K562 (cell line): ENCODE results near the gene EFCAB9. TPM values are rescaled to one million over a fixed set of nuclear protein-coding genes. Genes with fewer than 3 reads are reported as not detected.

Experiments used
- ATAC-seq: fragments of 200-7000 bp; cut with Tn5 transposase; 3 replicates; pipeline ENCODE4 v1.9.1; 2020; ENCODE audit warnings: moderate library complexity
- BruUV-seq: library from RNA; stranded (reverse); fragments of 400-500 nt; replicated peaks from 2 replicates; lab custom pipeline; 2021; lab: Mats Ljungman, UMichigan
- CTCF ChIA-PET: fragments of 300-600 bp; formaldehyde crosslinking; extraction: SDS; loops from one replicate; lab custom pipeline; 2021; ENCODE audit warnings: low intra/inter-chr PET ratio; lab: Yijun Ruan, JAX
- POLR2A ChIA-PET: fragments of 300-600, 350-650 bp; sonication (Branson Sonifier 250); formaldehyde crosslinking; extraction: SDS; loops from one replicate; lab custom pipeline; 2021; ENCODE audit warnings: antibody characterized with exemption, inconsistent platforms; lab: Yijun Ruan, JAX
- DNase-seq, 4 experiments: peaks; one replicate each; pipeline versions ENCODE4 v3.0.0 to v3.0.0-alpha.2; 2011 to 2018; ENCODE audit warnings: low spot score in 3 of 4, mixed read lengths in 3 of 4; ENCODE audit errors: extremely low read depth in 1 of 4
- FAIRE-seq: peaks from 2 replicates; lab custom pipeline; 2011; peaks lifted over from hg19 to GRCh38; lab: Jason Lieb, UNC
- H2AFZ ChIP-seq: 2 replicates; pipeline ENCODE4 v1.6.0; 2011; ENCODE audit warnings: low read depth, low read length, control low read depth, inconsistent platforms
- H3K27ac ChIP-seq: fragments of 200-600 bp; 3 replicates; pipeline ENCODE4 v1.8.0; 2011; ENCODE audit warnings: low read depth, mild to moderate bottlenecking, control low read depth, inconsistent platforms, low read length, moderate library complexity, mixed read lengths; ENCODE audit errors: extremely low read depth
- H3K27me3 ChIP-seq, 2 experiments: fragments of 300-600 bp in 1 of 2; 2 replicates in 1 of 2; 3 replicates in 1 of 2; pipeline versions ENCODE4 v1.6.0 to v1.8.0; 2011; ENCODE audit warnings: inconsistent platforms in 2 of 2, low read length in 2 of 2, mild to moderate bottlenecking in 1 of 2, mixed read lengths in 1 of 2, moderate library complexity in 1 of 2; ENCODE audit not compliant: control insufficient read depth in 2 of 2, insufficient read depth in 2 of 2
- H3K36me3 ChIP-seq: fragments of 300-600 bp; 3 replicates; pipeline ENCODE4 v1.8.0; 2011; ENCODE audit warnings: mild to moderate bottlenecking, low read length, inconsistent platforms; ENCODE audit not compliant: control insufficient read depth, insufficient read depth
- H3K4me1 ChIP-seq, 2 experiments: fragments of 200-600 bp in 1 of 2; replicated peaks in 1 of 2; 2 replicates in 1 of 2; 3 replicates in 1 of 2; pipeline versions ENCODE4 v1.5.1 to v1.8.0; 2011; ENCODE audit warnings: inconsistent platforms in 2 of 2, low read length in 2 of 2, mild to moderate bottlenecking in 1 of 2, mixed read lengths in 1 of 2, moderate library complexity in 1 of 2; ENCODE audit not compliant: control insufficient read depth in 2 of 2, insufficient read depth in 2 of 2
- H3K4me2 ChIP-seq: 2 replicates; pipeline ENCODE4 v1.6.1; 2011; ENCODE audit warnings: low read length, control low read depth, inconsistent platforms, mixed read lengths; ENCODE audit not compliant: insufficient read depth
- H3K4me3 ChIP-seq: fragments of 200-600 bp; sonication (generic), shearing (Covaris generic); 2 replicates; pipeline ENCODE4 v1.5.1; 2016; ENCODE audit warnings: control low read depth, inconsistent platforms
- H3K79me2 ChIP-seq: fragments of 200-600 bp; 3 replicates; pipeline ENCODE4 v1.8.0; 2011; ENCODE audit warnings: low read length, inconsistent platforms; ENCODE audit not compliant: control insufficient read depth, insufficient read depth
- H3K9ac ChIP-seq, 2 experiments: 2 replicates each; pipeline versions ENCODE4 v1.6.0 to v1.6.1; 2011; ENCODE audit warnings: low read depth in 2 of 2, low read length in 2 of 2, control low read depth in 1 of 2, inconsistent platforms in 1 of 2, mild to moderate bottlenecking in 1 of 2, mixed read lengths in 1 of 2; ENCODE audit not compliant: insufficient read depth in 1 of 2
- H3K9me1 ChIP-seq: one replicate; pipeline ENCODE4 v1.6.0; 2011; ENCODE audit warnings: inconsistent platforms, mild to moderate bottlenecking, low read length, moderate library complexity; ENCODE audit not compliant: control insufficient read depth, insufficient read depth
- H3K9me3 ChIP-seq: replicated peaks from 2 replicates; pipeline ENCODE4 v1.5.1; 2011; ENCODE audit warnings: low read depth, low read length, inconsistent platforms; ENCODE audit not compliant: control insufficient read depth, insufficient read depth
- H4K20me1 ChIP-seq: replicated peaks from 2 replicates; pipeline ENCODE4 v1.6.1; 2011; ENCODE audit warnings: low read length, inconsistent platforms, mixed read lengths; ENCODE audit not compliant: control insufficient read depth, insufficient read depth
- GTF3C2 ChIP-seq: IDR thresholded peaks from 3 replicates; pipeline ENCODE4 v1.6.1; 2011; ENCODE audit warnings: borderline replicate concordance, mild to moderate bottlenecking, moderate library complexity; ENCODE audit not compliant: insufficient read length; ENCODE audit errors: extremely low read depth
- HSF4 ChIP-seq: fragments of 250-450 bp; sonication (Bioruptor Pico); IDR thresholded peaks from 2 replicates; pipeline ENCODE4 v2.1.2; 2022; ENCODE audit warnings: mild to moderate bottlenecking, moderate library complexity, borderline replicate concordance
- NFIC ChIP-seq: fragments of 450-650 bp; IDR thresholded peaks from 2 replicates; pipeline ENCODE4 v1.6.1; 2017; ENCODE audit warnings: mild to moderate bottlenecking, inconsistent platforms
- NONO ChIP-seq, 2 experiments: fragments of 200-400 bp in 1 of 2; fragments of 450-650 bp in 1 of 2; formaldehyde crosslinking in 1 of 2; IDR thresholded peaks; 2 replicates each; pipeline ENCODE4 v1.6.1; 2017; ENCODE audit warnings: low read depth in 2 of 2, mild to moderate bottlenecking in 2 of 2, moderate library complexity in 2 of 2, low read length in 1 of 2
- POLR2G ChIP-seq: fragments of 200-400 bp; formaldehyde crosslinking; IDR thresholded peaks from 2 replicates; pipeline ENCODE4 v1.6.1; 2017; ENCODE audit warnings: low read depth, mild to moderate bottlenecking, antibody characterized with exemption, low read length, moderate library complexity
- ZNF57 ChIP-seq: fragments of 450-650 bp; formaldehyde crosslinking; IDR thresholded peaks from 2 replicates; pipeline ENCODE4 v1.4.0; 2020; ENCODE audit warnings: mild to moderate bottlenecking, moderate library complexity
- WGBS: fragments of 100-300 bp; shearing (Covaris generic); methylation state at CpG from one replicate; pipeline ENCODE4 v1.1.6; 2016; ENCODE audit warnings: low coverage, mixed read lengths; ENCODE audit not compliant: insufficient coverage; ENCODE audit errors: missing lambda C conversion rate; 5-methylcytosine and 5-hydroxymethylcytosine counted together
- in situ Hi-C: fragments of 300-500 bp; cut with MboI; formaldehyde crosslinking; loops from 4 replicates; pipeline ENCODE4 v1.15.0; 2018; ENCODE audit warnings: inconsistent platforms, mixed read lengths
- intact Hi-C: fragments of 100-400 bp; cut with micrococcal nuclease; formaldehyde crosslinking; loops from 2 replicates; pipeline ENCODE4 v1.14.2; 2022
- polyA plus RNA-seq, 8 experiments: library from polyadenylated mRNA; depleted of rRNA in 4 of 8; stranded (reverse) in 5 of 8; unstranded in 3 of 8; fragments of >200 nt; fragmentation: Nextera tagmentation in 2 of 8; fragmentation: Illumina TruSeq in 1 of 8; extraction: Ambion mirVana in 2 of 8; extraction: Trizol in 1 of 8; gene quantifications; 2 replicates each; pipeline versions ENCODE4 v1.2.1 to v1.2.3, GENCODE V29; 2011 to 2014; ENCODE audit warnings: inconsistent platforms in 1 of 8, missing spikeins in 1 of 8
- total RNA-seq, 7 experiments: library from RNA; depleted of rRNA in 6 of 7; stranded (reverse); fragments of >200 nt in 6 of 7; fragmentation: Illumina TruSeq in 2 of 7; extraction: Trizol in 2 of 7; gene quantifications; 2 replicates each; pipeline versions ENCODE4 v1.2.1 to v1.2.3, GENCODE V29; 2011 to 2021; ENCODE audit warnings: low replicate concordance in 1 of 7

Gene EFCAB9
- total and polyA plus RNA-seq, 9 of the 15 experiments (the other 6 are each of a cell fraction or from before 2014, with no cell fraction given), result not detected

- TF ChIP-seq HSF4 (CRISPR knock-in tag), result no peak
- no peak for TF ChIP-seq ZNF57 (CRISPR knock-in tag)
- TF ChIP-seq POLR2G, result no peak
Observed at GRCh38 chr5:172235132-172235780, 41.3 kb downstream of the EFCAB9 start (continued).

GRCh38 chr5:172235827-172236736 lies 42.1 kb downstream of the EFCAB9 start:
- no peaks in the 10 kb centered on the region for H3K79me2 ChIP-seq
- ChIA-PET POLR2A (no interaction called here), CTCF (no interaction called here)
- H3K4me2 ChIP-seq, result no peak overlapping the region
- no peak for DNase-seq
- intact Hi-C loops (no loop called here), in situ Hi-C loops (no loop called here)
- no peaks in the 10 kb centered on the region for H3K9me1 ChIP-seq
- peaks cover 8 to 10% of the 10 kb centered on the region in 2 experiments; a peak in 3 of 5 replicates for H3K27me3 ChIP-seq
- ATAC-seq, result no peak
- no peaks in the 10 kb centered on the region for H3K4me1 ChIP-seq
- WGBS, result 0% methylated on average over 3 of the region's 3 CpGs
- BruUV-seq, result no TSS peak
- no peak overlapping the region for H3K9ac ChIP-seq
- no peaks in the 10 kb centered on the region for H3K36me3 ChIP-seq
- no peak for FAIRE-seq
- no peaks in the 10 kb centered on the region for H3K9me3 ChIP-seq
- no peak overlapping the region for H2AFZ ChIP-seq
- H3K27ac ChIP-seq, result no peak overlapping the region
- TF ChIP-seq GTF3C2 (no peak), HSF4 (CRISPR knock-in tag) (no peak), NONO (IDR thresholded peaks at IDR 0.05; ENCODE audit: low read depth in 2 of 2, low read length in 1 of 2) (no peak), NFIC (peak; percentile 17; the same call in 1 of the 2 replicates)
- H4K20me1 ChIP-seq, result no peaks in the 10 kb centered on the region
- no peak overlapping the region for H3K4me3 ChIP-seq
